Glutamatergic neuron (in vitro differentiated cells): ENCODE data around the gene CASTOR1. TPM values are rescaled to one million over a fixed set of nuclear protein-coding genes. Genes with fewer than 3 reads are reported as not detected.

Experiments used
- DNase-seq: peaks from one replicate; pipeline ENCODE4 v3.0.0; 2022
- H3K27ac Mint-ChIP-seq: one replicate; pipeline ENCODE4 v1.8.0; 2020; ENCODE audit warnings: mild to moderate bottlenecking, mixed read lengths, inconsistent platforms; ENCODE audit not compliant: unreplicated experiment
- H3K27me3 Mint-ChIP-seq: one replicate; pipeline ENCODE4 v1.8.0; 2020; ENCODE audit warnings: mild to moderate bottlenecking, moderate library complexity, mixed read lengths, inconsistent platforms; ENCODE audit not compliant: unreplicated experiment
- H3K36me3 Mint-ChIP-seq: one replicate; pipeline ENCODE4 v1.8.0; 2020; ENCODE audit warnings: mild to moderate bottlenecking, mixed read lengths, inconsistent platforms; ENCODE audit not compliant: unreplicated experiment
- H3K4me1 Mint-ChIP-seq: one replicate; pipeline ENCODE4 v1.8.0; 2020; ENCODE audit warnings: mild to moderate bottlenecking, low read depth, mixed read lengths, inconsistent platforms; ENCODE audit not compliant: unreplicated experiment
- H3K4me3 Mint-ChIP-seq: one replicate; pipeline ENCODE4 v1.8.0; 2020; ENCODE audit warnings: mild to moderate bottlenecking, mixed read lengths, inconsistent platforms; ENCODE audit not compliant: unreplicated experiment
- H3K9me3 Mint-ChIP-seq: one replicate; pipeline ENCODE4 v1.8.0; 2020; ENCODE audit warnings: mild to moderate bottlenecking, moderate library complexity, mixed read lengths, inconsistent platforms; ENCODE audit not compliant: unreplicated experiment
- total RNA-seq: library from RNA; stranded (reverse); fragmentation: NEBNext Ultra II Directional; extraction: Animal tissue kit (Norgen Biotek cat#: 25700); gene quantifications from one replicate; pipeline ENCODE4 v1.2.1, GENCODE V29; 2021; ENCODE audit not compliant: unreplicated experiment
- TF ChIP-seq, protein P1 (sequence below): fragments of 200-600 bp; sonication (generic); IDR thresholded peaks from one replicate; pipeline ENCODE4 v1.5.0; 2021; ENCODE audit not compliant: partially characterized antibody, unreplicated experiment

The CASTOR1 gene
- total RNA-seq, 1 donor from 2014 or later, result 4.5 TPM

- Mint-ChIP-seq H3K9me3 (peaks cover 6% of the 10 kb centered on the region), H3K27me3 (no peaks in the 10 kb centered on the region), H3K4me1 (peaks cover 2% of the 10 kb centered on the region), H3K27ac (no peak overlapping the region), H3K36me3 (no peaks in the 10 kb centered on the region), H3K4me3 (no peak overlapping the region)
- TF ChIP-seq, protein P1, sequence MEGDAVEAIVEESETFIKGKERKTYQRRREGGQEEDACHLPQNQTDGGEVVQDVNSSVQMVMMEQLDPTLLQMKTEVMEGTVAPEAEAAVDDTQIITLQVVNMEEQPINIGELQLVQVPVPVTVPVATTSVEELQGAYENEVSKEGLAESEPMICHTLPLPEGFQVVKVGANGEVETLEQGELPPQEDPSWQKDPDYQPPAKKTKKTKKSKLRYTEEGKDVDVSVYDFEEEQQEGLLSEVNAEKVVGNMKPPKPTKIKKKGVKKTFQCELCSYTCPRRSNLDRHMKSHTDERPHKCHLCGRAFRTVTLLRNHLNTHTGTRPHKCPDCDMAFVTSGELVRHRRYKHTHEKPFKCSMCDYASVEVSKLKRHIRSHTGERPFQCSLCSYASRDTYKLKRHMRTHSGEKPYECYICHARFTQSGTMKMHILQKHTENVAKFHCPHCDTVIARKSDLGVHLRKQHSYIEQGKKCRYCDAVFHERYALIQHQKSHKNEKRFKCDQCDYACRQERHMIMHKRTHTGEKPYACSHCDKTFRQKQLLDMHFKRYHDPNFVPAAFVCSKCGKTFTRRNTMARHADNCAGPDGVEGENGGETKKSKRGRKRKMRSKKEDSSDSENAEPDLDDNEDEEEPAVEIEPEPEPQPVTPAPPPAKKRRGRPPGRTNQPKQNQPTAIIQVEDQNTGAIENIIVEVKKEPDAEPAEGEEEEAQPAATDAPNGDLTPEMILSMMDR, result no peak
- DNase-seq, result no peak
Measured at GRCh38 chr22:30320021-30320556, 30.8 kb upstream of the CASTOR1 start.

GRCh38 chr22:30318799-30319419 lies 29.6 kb upstream of the CASTOR1 start:
- Mint-ChIP-seq H3K27ac (no peak overlapping the region), H3K27me3 (no peaks in the 10 kb centered on the region), H3K4me3 (no peak overlapping the region)

DNA sequence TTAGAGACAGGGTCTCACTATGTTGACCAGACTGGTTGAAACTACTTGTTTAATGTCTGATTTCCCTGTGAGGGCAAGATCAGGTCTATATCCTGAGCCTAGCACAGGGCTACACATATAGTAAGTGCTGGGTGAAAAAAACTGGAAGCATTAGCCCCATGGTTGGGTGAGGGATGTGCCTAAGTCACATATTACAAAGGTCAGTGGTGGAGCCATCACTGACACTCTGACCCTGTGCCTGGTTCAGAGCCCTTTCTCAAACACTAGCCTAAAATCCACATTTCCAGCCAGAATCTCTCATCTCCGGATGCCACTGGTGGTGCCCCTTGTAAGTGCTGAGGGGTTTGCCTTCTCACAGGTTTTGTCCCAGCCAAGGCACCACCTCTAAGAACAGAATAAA lies 28.5 kb upstream of the CASTOR1 start:
- peaks cover 5% of the 10 kb centered on the region for H3K9me3 Mint-ChIP-seq
- no peak for DNase-seq
- no peaks in the 10 kb centered on the region for H3K27me3 Mint-ChIP-seq
- H3K4me1 Mint-ChIP-seq, result no peaks in the 10 kb centered on the region
- H3K4me3 Mint-ChIP-seq, result no peak overlapping the region
- no peaks in the 10 kb centered on the region for H3K36me3 Mint-ChIP-seq
- H3K27ac Mint-ChIP-seq, result no peak overlapping the region
- TF ChIP-seq, protein P1, result no peak

More at GRCh38 chr22:30318799-30319419, 29.6 kb upstream of the CASTOR1 start:
- Mint-ChIP-seq H3K4me1 (no peaks in the 10 kb centered on the region), H3K9me3 (peaks cover 5% of the 10 kb centered on the region), H3K36me3 (no peaks in the 10 kb centered on the region)
- no peak for DNase-seq
- TF ChIP-seq, protein P1, result no peak

- H3K36me3 Mint-ChIP-seq, result no peaks in the 10 kb centered on the region
- TF ChIP-seq, protein P1, result no peak
- no peaks in the 10 kb centered on the region for H3K27me3 Mint-ChIP-seq
- DNase-seq, result no peak
- H3K4me1 Mint-ChIP-seq, result no peaks in the 10 kb centered on the region
- H3K9me3 Mint-ChIP-seq, result peaks cover 3% of the 10 kb centered on the region
- no peak overlapping the region for H3K27ac Mint-ChIP-seq
- no peak overlapping the region for H3K4me3 Mint-ChIP-seq
Measured at GRCh38 chr22:30315962-30316576, 26.8 kb upstream of the CASTOR1 start.

DNA sequence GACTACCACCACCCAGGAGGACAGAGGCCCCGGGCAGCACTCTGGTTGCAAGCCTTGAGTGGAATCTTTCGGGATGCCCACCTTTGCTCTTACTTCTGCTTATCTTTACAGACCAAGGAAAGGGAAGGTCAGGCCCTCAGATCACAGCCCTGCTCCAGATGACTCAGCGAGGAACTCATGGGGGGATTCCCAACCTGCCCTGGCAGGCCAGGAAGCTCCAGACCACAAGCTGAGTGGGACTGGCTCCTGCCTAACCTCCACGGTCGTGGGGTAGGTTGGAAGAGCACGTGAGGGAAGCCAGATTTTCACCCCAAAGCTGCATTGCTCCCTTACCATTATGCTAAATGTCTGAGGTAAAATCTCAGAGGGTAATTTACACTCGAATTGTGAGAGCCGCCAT lies 25.6 kb upstream of the CASTOR1 start:
- Mint-ChIP-seq H3K36me3 (no peaks in the 10 kb centered on the region), H3K4me1 (peaks cover 4% of the 10 kb centered on the region), H3K27ac (no peak overlapping the region), H3K4me3 (no peak overlapping the region), H3K27me3 (no peaks in the 10 kb centered on the region), H3K9me3 (peaks cover 3% of the 10 kb centered on the region)
- TF ChIP-seq, protein P1, result no peak
- no peak for DNase-seq
